Esophagus squamous epithelium (tissue), 5 donors: ENCODE measurements around the gene GNL1. TPM values are rescaled to one million over a fixed set of nuclear protein-coding genes. Genes with fewer than 3 reads are reported as not detected.

Experiments
- DNase-seq: peaks from one replicate; lab custom pipeline; 2025; lab: John Stamatoyannopoulos, UW
- H3K27ac ChIP-seq, 4 donors: fragments of 200-600 bp; sonication (generic); one replicate each; pipeline ENCODE4 v1.5.1; 2016 to 2019; ENCODE audit warnings: mild to moderate bottlenecking in 1 of 4
- H3K27me3 ChIP-seq, 4 donors: fragments of 200-600 bp; sonication (generic); 1 replicate in 3 of 4; 2 replicates in 1 of 4; pipeline versions ENCODE4 v1.5.1 to v1.6.0; 2017 to 2021; ENCODE audit warnings: antibody characterized with exemption in 1 of 4
- H3K36me3 ChIP-seq, 3 donors: fragments of 200-600 bp; sonication (generic); one replicate each; pipeline ENCODE4 v1.5.1; 2016 to 2019
- H3K4me1 ChIP-seq, 3 donors: fragments of 200-600 bp; sonication (generic); one replicate each; pipeline ENCODE4 v1.5.1; 2017 to 2019
- H3K4me3 ChIP-seq, 4 donors: fragments of 200-600 bp; sonication (generic); 1 replicate in 3 of 4; 2 replicates in 1 of 4; pipeline ENCODE4 v1.5.1; 2016 to 2019; ENCODE audit warnings: mild to moderate bottlenecking in 2 of 4, moderate library complexity in 1 of 4
- H3K9me3 ChIP-seq, 3 donors: fragments of 200-600 bp; sonication (generic); one replicate each; pipeline ENCODE4 v1.5.1; 2016 to 2019
- POLR2A ChIP-seq, 4 donors: fragments of 450-650 bp; IDR thresholded peaks; one replicate each; pipeline ENCODE4 v1.6.1; 2017; ENCODE audit warnings: antibody characterized with exemption in 4 of 4, mild to moderate bottlenecking in 4 of 4, moderate library complexity in 3 of 4
- WGBS, 2 donors: methylation state at CpG; one replicate each; pipeline ENCODE4 v1.1.5; 2018; 5-methylcytosine and 5-hydroxymethylcytosine counted together
- intact Hi-C: fragments of 100-400 bp; cut with DNase I; formaldehyde crosslinking; loops from one replicate; pipeline ENCODE4 v1.15.0; 2022
- total RNA-seq, 4 donors: library from RNA; depleted of rRNA; stranded (reverse); fragments of >200 nt; gene quantifications; one replicate each; pipeline ENCODE4 v1.1.0, GENCODE V29; 2016
- TF ChIP-seq, protein P1 (sequence below), 6 experiments: fragments of 450-650 bp in 4 of 6; fragments of 200-600 bp in 2 of 6; sonication (generic) in 2 of 6; IDR thresholded peaks; one replicate each; pipeline ENCODE4 v1.5.1; 2016 to 2019; ENCODE audit warnings: antibody characterized with exemption in 6 of 6, mild to moderate bottlenecking in 4 of 6, moderate library complexity in 4 of 6
- donor health status: DM: yes; HTN: yes; CAD: no.

GNL1 gene
- total RNA-seq, 4 donors from 2014 or later: 12.7 to 37.2 (median 20.5) TPM

DNA sequence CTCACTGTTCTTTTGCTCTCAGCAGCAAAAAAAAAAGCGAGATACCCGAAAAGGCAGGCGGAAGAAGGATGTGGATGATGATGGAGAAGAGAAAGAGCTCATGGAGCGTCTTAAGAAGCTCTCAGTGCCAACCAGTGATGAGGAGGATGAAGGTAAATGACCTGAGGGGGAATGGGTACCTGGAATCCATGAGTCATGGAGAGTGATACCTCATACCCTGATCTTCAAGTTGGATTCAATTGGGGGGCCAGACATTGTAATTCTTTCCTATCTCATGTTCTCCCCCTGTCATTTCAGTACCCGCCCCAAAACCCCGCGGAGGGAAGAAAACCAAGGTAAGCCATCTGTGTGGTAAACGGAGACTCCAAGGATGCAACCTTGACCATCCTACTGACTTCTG, 21.8 kb upstream of the GNL1 start:
- H3K9me3 ChIP-seq: no peaks in the 10 kb centered on the region
- H3K36me3 ChIP-seq: peaks cover 32 to 77% (median 52%) of the 10 kb centered on the region in 3 donors
- DNase-seq: no peak
- no peaks in the 10 kb centered on the region for H3K27me3 ChIP-seq
- H3K4me1 ChIP-seq: peaks cover 5 to 28% (median 7%) of the 10 kb centered on the region in 3 donors
- intact Hi-C loops: no loop called here
- H3K27ac ChIP-seq: no peak overlapping the region
- no peak for TF ChIP-seq POLR2A (IDR thresholded peaks at IDR 0.05)
- TF ChIP-seq, protein P1, sequence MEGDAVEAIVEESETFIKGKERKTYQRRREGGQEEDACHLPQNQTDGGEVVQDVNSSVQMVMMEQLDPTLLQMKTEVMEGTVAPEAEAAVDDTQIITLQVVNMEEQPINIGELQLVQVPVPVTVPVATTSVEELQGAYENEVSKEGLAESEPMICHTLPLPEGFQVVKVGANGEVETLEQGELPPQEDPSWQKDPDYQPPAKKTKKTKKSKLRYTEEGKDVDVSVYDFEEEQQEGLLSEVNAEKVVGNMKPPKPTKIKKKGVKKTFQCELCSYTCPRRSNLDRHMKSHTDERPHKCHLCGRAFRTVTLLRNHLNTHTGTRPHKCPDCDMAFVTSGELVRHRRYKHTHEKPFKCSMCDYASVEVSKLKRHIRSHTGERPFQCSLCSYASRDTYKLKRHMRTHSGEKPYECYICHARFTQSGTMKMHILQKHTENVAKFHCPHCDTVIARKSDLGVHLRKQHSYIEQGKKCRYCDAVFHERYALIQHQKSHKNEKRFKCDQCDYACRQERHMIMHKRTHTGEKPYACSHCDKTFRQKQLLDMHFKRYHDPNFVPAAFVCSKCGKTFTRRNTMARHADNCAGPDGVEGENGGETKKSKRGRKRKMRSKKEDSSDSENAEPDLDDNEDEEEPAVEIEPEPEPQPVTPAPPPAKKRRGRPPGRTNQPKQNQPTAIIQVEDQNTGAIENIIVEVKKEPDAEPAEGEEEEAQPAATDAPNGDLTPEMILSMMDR (IDR thresholded peaks at IDR 0.05): no peak
- no peak overlapping the region for H3K4me3 ChIP-seq
- 85 to 95% methylated on average over 5 to 8 of the region's 8 CpGs for WGBS, 2 donors

DNA sequence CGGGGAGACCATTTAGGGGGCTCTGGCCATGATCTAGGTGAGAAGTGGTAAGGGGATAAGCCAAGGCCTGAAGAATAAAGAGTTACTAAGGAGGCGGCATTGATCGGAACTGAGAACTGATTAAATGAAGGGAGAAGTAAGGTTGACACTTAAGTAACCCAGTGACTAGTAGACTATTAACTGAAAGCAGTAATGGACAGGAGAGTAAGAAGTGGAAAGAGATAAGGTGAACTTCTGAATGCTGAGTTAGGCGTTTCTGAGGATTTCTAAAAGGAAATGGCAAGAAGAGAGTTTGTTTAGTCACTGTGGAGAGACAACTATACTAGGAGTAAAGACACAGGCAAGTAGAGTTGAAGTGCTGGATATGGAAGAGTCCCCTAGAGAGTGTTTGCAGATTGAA, 16.8 kb upstream of the GNL1 start:
- peaks cover 5 to 28% (median 8%) of the 10 kb centered on the region in 3 donors for H3K36me3 ChIP-seq
- peak overlapping the region in 1 of 4 donors; percentile 95 for H3K27ac ChIP-seq
- 55 to 57% methylated on average over 4 of the region's 4 CpGs for WGBS, 2 donors
- H3K4me1 ChIP-seq: peaks cover 18 to 66% (median 24%) of the 10 kb centered on the region in 3 donors
- H3K9me3 ChIP-seq: no peaks in the 10 kb centered on the region
- intact Hi-C loops: no loop called here
- H3K27me3 ChIP-seq: no peaks in the 10 kb centered on the region
- TF ChIP-seq POLR2A (IDR thresholded peaks at IDR 0.05): no peak
- TF ChIP-seq, protein P1 (IDR thresholded peaks at IDR 0.05): no peak
- H3K4me3 ChIP-seq: no peak overlapping the region
- DNase-seq: no peak

DNA sequence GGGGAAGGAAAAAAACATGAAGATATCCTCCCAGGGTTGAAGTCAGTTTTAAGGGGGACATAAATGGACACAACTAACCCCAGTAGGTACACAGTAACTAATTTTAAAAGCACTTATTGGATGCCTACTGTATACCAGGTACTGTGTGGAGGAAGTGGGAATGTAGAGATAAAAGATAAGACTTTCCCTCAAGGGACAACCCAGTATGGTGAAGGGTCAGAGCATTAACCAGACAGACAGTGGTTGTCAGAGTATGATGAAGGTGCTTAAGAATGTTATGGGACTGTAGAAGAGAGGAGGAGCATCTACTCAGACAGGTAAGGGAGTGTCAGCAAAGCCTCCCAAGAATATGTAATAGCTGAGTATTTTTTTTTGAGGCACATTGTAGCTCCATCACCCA, 15.9 kb upstream of the GNL1 start:
- no peaks in the 10 kb centered on the region for H3K9me3 ChIP-seq
- H3K4me3 ChIP-seq: peak overlapping the region; percentile 75 to 89 (median 78)
- TF ChIP-seq, protein P1 (IDR thresholded peaks at IDR 0.05): no peak
- no peak for TF ChIP-seq POLR2A (IDR thresholded peaks at IDR 0.05)
- DNase-seq: no peak
- no peaks in the 10 kb centered on the region for H3K27me3 ChIP-seq
- peaks cover 18 to 66% (median 24%) of the 10 kb centered on the region in 3 donors for H3K4me1 ChIP-seq
- H3K27ac ChIP-seq: peak overlapping the region; percentile 90 to 95 (median 93)
- intact Hi-C loops: no loop called here
- H3K36me3 ChIP-seq: peaks cover 0 to 18% (median 0%) of the 10 kb centered on the region in 3 donors

DNA sequence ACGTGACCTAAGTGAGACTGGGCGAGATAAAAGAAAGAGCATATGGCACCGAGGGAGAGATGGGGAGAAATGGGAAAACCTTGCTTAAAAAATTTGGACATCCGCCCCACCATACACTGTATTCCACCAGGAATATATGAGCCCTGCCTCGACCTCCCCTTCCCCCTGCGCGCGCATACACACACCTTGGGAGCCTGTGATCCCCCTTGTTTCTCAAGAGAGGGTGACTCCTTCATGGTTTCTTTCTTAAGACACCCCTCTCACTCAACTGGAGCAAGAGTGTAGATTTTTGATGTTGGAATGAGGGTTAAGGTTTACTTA, 15.4 kb upstream of the GNL1 start:
- WGBS, 2 donors: 0 to 1% methylated on average over 8 of the region's 8 CpGs
- peaks cover 0 to 14% (median 0%) of the 10 kb centered on the region in 3 donors for H3K36me3 ChIP-seq
- peaks cover 18 to 66% (median 24%) of the 10 kb centered on the region in 3 donors for H3K4me1 ChIP-seq

DNA sequence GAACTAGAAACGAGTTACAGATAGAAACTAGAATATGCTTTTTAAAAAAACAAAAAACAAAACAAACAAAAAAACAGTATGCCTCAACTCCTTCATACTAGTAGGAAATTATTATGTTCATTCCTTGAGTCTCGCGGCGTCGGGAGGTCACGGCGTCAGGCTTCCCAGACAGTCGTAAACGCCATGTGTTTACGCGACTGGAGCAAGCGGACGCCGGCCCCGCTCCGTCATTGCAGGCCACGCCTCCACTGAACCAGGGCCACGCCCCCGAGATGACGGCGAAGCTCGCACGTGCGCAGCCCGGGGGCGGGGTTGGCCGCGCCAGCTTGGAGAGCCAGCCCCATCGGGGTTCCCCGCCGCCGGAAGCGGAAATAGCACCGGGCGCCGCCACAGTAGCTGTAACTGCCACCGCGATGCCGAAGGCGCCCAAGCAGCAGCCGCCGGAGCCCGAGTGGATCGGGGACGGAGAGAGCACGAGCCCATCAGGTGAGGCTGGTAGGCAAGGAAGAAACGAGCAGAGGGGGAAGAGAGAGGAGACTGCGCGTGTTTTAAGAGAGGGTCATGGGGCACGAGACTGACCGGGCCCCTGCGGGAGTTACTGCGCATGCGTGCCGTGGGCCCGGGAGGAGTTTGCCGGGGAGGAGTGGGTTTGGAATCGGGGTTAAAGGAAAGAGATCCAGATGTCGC, 14.9 kb upstream of the GNL1 start, which contains the start of gene ABCF1:
Gene ABCF1 (plus strand): TSS at position 368 of the 687 bp plus-strand sequence. CDS start 46 bp downstream, at position 414.
- Histone ChIP-seq H3K36me3 (peaks cover 0 to 9% (median 0%) of the 10 kb centered on the region in 3 donors), H3K4me1 (peaks cover 18 to 66% (median 24%) of the 10 kb centered on the region in 3 donors), H3K27ac (peak within 1 kb of the TSS; percentile 90 to 95 (median 93)), H3K4me3 (peak within 1 kb of the TSS; percentile 75 to 89 (median 78)), H3K27me3 (no peaks in the 10 kb centered on the region), H3K9me3 (no peaks in the 10 kb centered on the region)
- intact Hi-C loops: no loop called here
- peak; percentile 83 for DNase-seq
- TF ChIP-seq, protein P1 (IDR thresholded peaks at IDR 0.05): peak in 1 of 6 experiments; percentile 4
- peak in 3 of 4 donors; percentile 35 to 69 (median 49) for TF ChIP-seq POLR2A (IDR thresholded peaks at IDR 0.05)
- WGBS, 2 donors: 0 to 1% methylated on average over 22 to 31 of the region's 59 CpGs

More for the DNA sequence above, 15.4 kb upstream of the GNL1 start:
- no peaks in the 10 kb centered on the region for H3K27me3 ChIP-seq
- TF ChIP-seq, protein P1 (IDR thresholded peaks at IDR 0.05): no peak
- TF ChIP-seq POLR2A (IDR thresholded peaks at IDR 0.05): no peak
- peak overlapping the region; percentile 90 to 95 (median 93) for H3K27ac ChIP-seq
- H3K9me3 ChIP-seq: no peaks in the 10 kb centered on the region
- H3K4me3 ChIP-seq: peak overlapping the region; percentile 75 to 89 (median 78)
- intact Hi-C loops: no loop called here
- no peak for DNase-seq
